HG02970 (cell line): ENCODE measurements around the gene ADAT1.

Experiments used
- ATAC-seq: cut with Tn5 transposase; IDR thresholded peaks from one replicate; pipeline ENCODE4 v1.9.1; 2021; ENCODE audit warnings: mild to moderate bottlenecking, moderate library complexity, moderate number of reproducible peaks; ENCODE audit not compliant: unreplicated experiment, low FRiP score

ADAT1 gene

GRCh38 chr16:75578212-75578611 is 44.9 kb downstream of the ADAT1 start:
- ATAC-seq: no peak

- ATAC-seq: no peak
Observed at GRCh38 chr16:75576384-75576811, 46.7 kb downstream of the ADAT1 start.

GRCh38 chr16:75575958-75576357 is 47.1 kb downstream of the ADAT1 start:
- no peak for ATAC-seq

- no peak for ATAC-seq
Observed at GRCh38 chr16:75573955-75574354, 49.1 kb downstream of the ADAT1 start.

- no peak for ATAC-seq
Observed at GRCh38 chr16:75572864-75573542, 50.1 kb downstream of the ADAT1 start.

GRCh38 chr16:75570396-75571065 is 52.5 kb downstream of the ADAT1 start:
- ATAC-seq: no peak

- no peak for ATAC-seq
Observed at GRCh38 chr16:75567911-75568310, 55.2 kb downstream of the ADAT1 start.

GRCh38 chr16:75566758-75567255 is 56.3 kb downstream of the ADAT1 start:
- peak; percentile 1 for ATAC-seq

GRCh38 chr16:75566040-75566757 is 56.9 kb downstream of the ADAT1 start, which contains the start of gene GABARAPL2:
Gene GABARAPL2 (plus strand): TSS chr16:75566379. CDS start chr16:75566487, 108 bp downstream.
- ATAC-seq: peak; percentile 81

- ATAC-seq: peak; percentile 0
Observed at GRCh38 chr16:75565640-75566039, 57.4 kb downstream of the ADAT1 start.

- no peak for ATAC-seq
Observed at GRCh38 chr16:75559564-75560372, 63.3 kb downstream of the ADAT1 start.

- ATAC-seq: no peak
Observed at GRCh38 chr16:75558846-75559401, 64.2 kb downstream of the ADAT1 start.

GRCh38 chr16:75556431-75556950 is 66.6 kb downstream of the ADAT1 start:
- ATAC-seq: no peak

GRCh38 chr16:75555707-75556430 is 67.2 kb downstream of the ADAT1 start, which contains the start of gene TMEM231:
Gene TMEM231 (minus strand): TSS chr16:75556252. CDS start chr16:75556209, 43 bp downstream.
- ATAC-seq: peak; percentile 97

GRCh38 chr16:75555213-75555706 is 67.8 kb downstream of the ADAT1 start:
- no peak for ATAC-seq

- no peak for ATAC-seq
Observed at GRCh38 chr16:75552951-75553350, 70.1 kb downstream of the ADAT1 start.

- ATAC-seq: no peak
Observed at GRCh38 chr16:75550211-75550662, 72.8 kb downstream of the ADAT1 start.
